Left ventricle myocardium inferior (tissue), 1 donor: Measurements from ENCODE around the gene TAS2R38. TPM values are rescaled to one million over a fixed set of nuclear protein-coding genes. Genes with fewer than 3 reads are reported as not detected.

ENCODE experiments used
- DNase-seq: peaks from one replicate; pipeline ENCODE4 v3.0.0-alpha.2; 2020
- H3K27ac ChIP-seq: fragments of 200-600 bp; replicated peaks from 2 replicates; pipeline ENCODE4 v1.8.0; 2021
- H3K27me3 ChIP-seq: fragments of 200-600 bp; 2 replicates; pipeline ENCODE4 v1.8.0; 2021; ENCODE audit warnings: low read depth
- H3K36me3 ChIP-seq: fragments of 200-600 bp; 2 replicates; pipeline ENCODE4 v1.8.0; 2021
- H3K4me1 ChIP-seq: fragments of 200-600 bp; 2 replicates; pipeline ENCODE4 v1.8.0; 2021
- H3K4me3 ChIP-seq: fragments of 200-600 bp; 2 replicates; pipeline ENCODE4 v1.8.0; 2021; ENCODE audit warnings: mild to moderate bottlenecking, moderate library complexity
- H3K9me3 ChIP-seq: fragments of 200-600 bp; replicated peaks from 2 replicates; pipeline ENCODE4 v1.8.0; 2021
- CTCF ChIP-seq: fragments of 200-600 bp; IDR thresholded peaks from 2 replicates; pipeline ENCODE4 v1.8.0; 2021; ENCODE audit warnings: antibody characterized with exemption, mild to moderate bottlenecking, borderline replicate concordance
- intact Hi-C: fragments of 100-400 bp; cut with micrococcal nuclease; formaldehyde crosslinking; loops from one replicate; pipeline ENCODE4 v1.11.0; 2022
- total RNA-seq: library from RNA; stranded (reverse); fragmentation: NEBNext Ultra II Directional; extraction: Animal tissue kit (Norgen Biotek cat#: 25700); gene quantifications from one replicate; pipeline ENCODE4 v1.2.1, GENCODE V29; 2021
- donor health status: DM: no; HTN: yes; CAD: no; lungs with severe emphysema.

TAS2R38 gene
- total RNA-seq, 1 donor from 2014 or later = not detected

- no peak for DNase-seq
- Histone ChIP-seq H3K4me1 (no peaks in the 10 kb centered on the region), H3K27me3 (no peaks in the 10 kb centered on the region), H3K36me3 (no peaks in the 10 kb centered on the region), H3K27ac (no peak overlapping the region), H3K4me3 (no peak overlapping the region), H3K9me3 (peaks cover 12% of the 10 kb centered on the region)
- intact Hi-C loops = no loop called here
- no peak for TF ChIP-seq CTCF
These were observed 43.4 kb downstream of the TAS2R38 start for GRCh38 chr7:141930211-141930610.

- intact Hi-C loops = no loop called here
These were observed 44.8 kb downstream of the TAS2R38 start for GRCh38 chr7:141928845-141929195.

GRCh38 chr7:141928146-141928844 is 45.3 kb downstream of the TAS2R38 start:
- Histone ChIP-seq H3K36me3 (no peaks in the 10 kb centered on the region), H3K4me3 (no peak overlapping the region), H3K9me3 (peaks cover 12% of the 10 kb centered on the region), H3K27ac (no peak overlapping the region), H3K4me1 (no peaks in the 10 kb centered on the region), H3K27me3 (no peaks in the 10 kb centered on the region)
- no peak for TF ChIP-seq CTCF
- intact Hi-C loops = no loop called here
- no peak for DNase-seq

More at GRCh38 chr7:141928845-141929195, 44.8 kb downstream of the TAS2R38 start:
- Histone ChIP-seq H3K9me3 (peaks cover 12% of the 10 kb centered on the region), H3K4me3 (no peak overlapping the region), H3K36me3 (no peaks in the 10 kb centered on the region), H3K27ac (no peak overlapping the region), H3K4me1 (no peaks in the 10 kb centered on the region), H3K27me3 (no peaks in the 10 kb centered on the region)
- no peak for DNase-seq
- TF ChIP-seq CTCF = no peak

Other genes with a start within 250 kb of the TAS2R38 start
- 83.8 TPM for gene SSBP1, start 235.4 kb downstream of the TAS2R38 start, total RNA-seq
- gene TAS2R3, start 209.7 kb downstream of the TAS2R38 start, total RNA-seq = 0.41 TPM
- 0.25 TPM for gene TAS2R4, start 197.1 kb downstream of the TAS2R38 start, total RNA-seq
- gene TAS2R5, start 183.6 kb downstream of the TAS2R38 start, total RNA-seq = 0.47 TPM
- gene PRSS37, start 132.3 kb downstream of the TAS2R38 start, total RNA-seq = not detected
- not detected for gene OR9A4, start 57.4 kb downstream of the TAS2R38 start, total RNA-seq
- 0.47 TPM for gene CLEC5A, start 26.8 kb downstream of the TAS2R38 start, total RNA-seq
- gene MGAM, start 22.1 kb upstream of the TAS2R38 start, total RNA-seq = 0.82 TPM
- gene MGAM2, start 137.9 kb upstream of the TAS2R38 start, total RNA-seq = not detected